ENCODE data around the gene ZNF581. TPM values are rescaled to one million over a fixed set of nuclear protein-coding genes. Genes with fewer than 3 reads are reported as not detected.

ZNF581 gene
- total RNA-seq, 4 donors from 2014 or later, result 11.1 to 23.9 (median 15.8) TPM

GRCh38 chr19:55661826-55662225, 18.4 kb downstream of the ZNF581 start:
- H3K4me3 ChIP-seq (replicated peaks in 1 of 3), result no peak overlapping the region
- H3K4me1 ChIP-seq, result peaks cover 19 to 30% of the 10 kb centered on the region in 2 donors
- no peaks in the 10 kb centered on the region for H3K9me3 ChIP-seq
- peaks cover 63 to 67% of the 10 kb centered on the region in 2 donors for H3K36me3 ChIP-seq
- intact Hi-C loops (cut with DNase I), result no loop called here
- H3K27me3 ChIP-seq, result no peaks in the 10 kb centered on the region
- TF ChIP-seq CTCF (IDR thresholded peaks at IDR 0.05), result no peak
- TF ChIP-seq POLR2A (IDR thresholded peaks at IDR 0.05), result no peak
- H3K27ac ChIP-seq, result no peak overlapping the region
- 78 to 80% methylated on average over 7 of the region's 7 CpGs for WGBS, 2 donors
- no peak for DNase-seq

GRCh38 chr19:55663846-55664536, 20.5 kb downstream of the ZNF581 start:
- Histone ChIP-seq H3K27me3 (no peaks in the 10 kb centered on the region), H3K36me3 (peaks cover 82 to 89% of the 10 kb centered on the region in 2 donors)
- 94 to 96% methylated on average over 17 to 19 of the region's 20 CpGs for WGBS, 2 donors

GRCh38 chr19:55666343-55667005, 23.0 kb downstream of the ZNF581 start:
- no peaks in the 10 kb centered on the region for H3K4me1 ChIP-seq
- H3K27ac ChIP-seq, result no peak overlapping the region
- intact Hi-C loops (cut with DNase I), result no loop called here
- H3K36me3 ChIP-seq, result peaks cover 82 to 83% of the 10 kb centered on the region in 2 donors
- no peak for DNase-seq
- TF ChIP-seq POLR2A (IDR thresholded peaks at IDR 0.05) (no peak), CTCF (IDR thresholded peaks at IDR 0.05) (no peak)
- 91 to 95% methylated on average over 8 to 12 of the region's 12 CpGs for WGBS, 2 donors
- H3K9me3 ChIP-seq, result no peaks in the 10 kb centered on the region
- no peak overlapping the region for H3K4me3 ChIP-seq (replicated peaks in 1 of 3)
- no peaks in the 10 kb centered on the region for H3K27me3 ChIP-seq

More at GRCh38 chr19:55663846-55664536, 20.5 kb downstream of the ZNF581 start:
- no peak for DNase-seq
- TF ChIP-seq CTCF (IDR thresholded peaks at IDR 0.05), result no peak
- TF ChIP-seq POLR2A (IDR thresholded peaks at IDR 0.05), result no peak
- intact Hi-C loops (cut with DNase I), result no loop called here
- H3K4me3 ChIP-seq (replicated peaks in 1 of 3), result no peak overlapping the region
- peaks cover 0 to 8% of the 10 kb centered on the region in 2 donors for H3K4me1 ChIP-seq
- H3K27ac ChIP-seq, result no peak overlapping the region
- no peaks in the 10 kb centered on the region for H3K9me3 ChIP-seq

GRCh38 chr19:55667006-55667381, 23.5 kb downstream of the ZNF581 start:
- no peaks in the 10 kb centered on the region for H3K27me3 ChIP-seq
- WGBS, 2 donors, result 89 to 93% methylated on average over 3 to 4 of the region's 4 CpGs

More at GRCh38 chr19:55667006-55667381, 23.5 kb downstream of the ZNF581 start:
- intact Hi-C loops (cut with DNase I), result no loop called here
- DNase-seq, result no peak
- no peak overlapping the region for H3K4me3 ChIP-seq (replicated peaks in 1 of 3)
- no peaks in the 10 kb centered on the region for H3K9me3 ChIP-seq
- no peaks in the 10 kb centered on the region for H3K4me1 ChIP-seq
- no peak overlapping the region for H3K27ac ChIP-seq
- TF ChIP-seq CTCF (IDR thresholded peaks at IDR 0.05) (no peak), POLR2A (IDR thresholded peaks at IDR 0.05) (no peak)
- H3K36me3 ChIP-seq, result peaks cover 77 to 78% of the 10 kb centered on the region in 2 donors

All from thyroid gland (tissue), 4 donors.